ENCODE measurements around the gene BRAF. TPM values are rescaled to one million over a fixed set of nuclear protein-coding genes. Genes with fewer than 3 reads are reported as not detected.
"Not testable (repeated sequence)": the region's sequence is repeated elsewhere in the genome, so short reads cannot be mapped to it uniquely, and the experiment has no call there.

The BRAF gene
- total RNA-seq, 1 donor from 2014 or later: 16.8 TPM

DNA sequence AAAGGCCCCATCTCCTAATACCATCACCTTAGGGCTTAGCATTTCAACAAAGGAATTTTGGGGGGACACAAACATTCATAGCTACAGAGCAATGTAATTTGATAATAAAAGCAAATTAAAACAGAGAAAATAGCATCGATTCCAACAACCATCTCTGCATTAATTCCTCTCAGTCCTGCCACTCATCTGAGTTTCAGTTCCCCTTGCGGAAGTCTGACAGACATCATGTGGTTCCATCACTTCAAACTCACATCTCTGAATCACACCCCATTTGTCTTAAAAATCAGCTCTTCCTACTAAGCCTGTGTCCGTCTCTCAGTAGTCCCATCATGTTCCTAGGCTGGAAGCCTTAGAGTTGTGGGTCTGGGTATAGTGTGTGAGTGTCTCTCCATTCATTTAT is 248.4 kb downstream of the BRAF start:
- intact Hi-C loops (cut with DNase I): no loop called here
- DNase-seq (ENCODE audit: missing footprints) (no peak), ATAC-seq (no peak)

DNA sequence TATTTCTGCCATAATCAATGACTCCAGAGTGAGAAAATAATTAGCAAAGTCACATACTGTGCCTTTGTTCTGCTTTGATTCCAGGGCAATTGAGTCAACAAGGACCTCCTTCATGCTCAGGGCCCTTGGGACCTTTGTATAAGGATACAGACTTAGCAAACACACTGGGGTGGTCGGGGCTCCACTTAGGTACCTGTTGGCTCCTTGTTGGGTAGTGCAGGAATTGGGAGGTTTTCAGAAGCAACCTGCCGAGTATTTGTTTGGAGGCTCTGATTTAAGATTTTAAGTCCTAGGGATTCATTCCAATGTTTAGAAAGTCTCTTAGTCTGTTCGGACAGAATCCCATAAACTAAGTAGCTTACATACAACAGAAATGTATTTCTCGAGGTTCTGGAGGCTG is 249.0 kb downstream of the BRAF start:
- no peak for ATAC-seq
- intact Hi-C loops (cut with DNase I): no loop called here

DNA sequence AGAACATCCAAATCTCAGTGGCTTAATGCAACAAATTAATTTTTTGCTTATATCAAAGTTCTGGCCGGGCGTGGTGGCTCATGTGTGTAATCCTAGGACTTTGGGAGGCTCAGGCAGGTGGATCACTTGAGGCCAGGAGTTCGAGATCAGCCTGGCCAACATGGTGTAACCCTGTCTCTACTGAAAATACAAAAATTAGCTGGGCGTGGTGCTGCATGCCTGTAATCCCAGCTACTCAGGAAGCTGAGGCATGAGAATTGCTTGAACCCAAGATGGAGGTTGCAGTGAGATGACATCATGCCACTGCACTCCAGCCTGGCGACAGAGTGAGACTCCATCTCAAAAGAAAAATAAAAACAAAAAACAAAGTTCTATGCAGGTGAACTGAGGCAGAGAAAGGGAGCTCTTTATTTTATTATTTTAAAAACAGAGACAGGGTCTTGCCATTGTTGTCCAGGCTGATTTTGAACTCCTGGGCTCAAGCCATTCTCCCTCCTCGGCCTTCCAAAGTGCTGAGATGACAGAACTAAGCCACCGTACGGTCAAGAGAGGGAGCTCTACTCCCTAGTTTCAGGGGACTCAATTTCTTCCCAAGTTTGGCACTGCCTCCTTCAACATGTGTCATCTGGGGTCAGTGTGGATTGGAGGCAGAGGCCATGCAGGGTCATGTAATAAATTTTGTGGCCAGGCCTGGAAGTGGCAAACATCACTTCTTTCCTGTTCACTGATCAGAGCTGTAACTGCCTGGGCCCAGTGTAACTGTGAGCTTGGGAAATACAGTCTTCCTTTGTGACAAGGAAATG is 249.6 kb downstream of the BRAF start:
- DNase-seq (ENCODE audit: missing footprints) (no peak), ATAC-seq (peak; percentile 70)
- intact Hi-C loops (cut with DNase I): loop anchor here (5.0 kb wide), 1 partner anchor 337 kb away; the partner anchor contains the start of gene MRPS33

More for the DNA sequence above, 249.0 kb downstream of the BRAF start:
- no peak for DNase-seq (ENCODE audit: missing footprints)

DNA sequence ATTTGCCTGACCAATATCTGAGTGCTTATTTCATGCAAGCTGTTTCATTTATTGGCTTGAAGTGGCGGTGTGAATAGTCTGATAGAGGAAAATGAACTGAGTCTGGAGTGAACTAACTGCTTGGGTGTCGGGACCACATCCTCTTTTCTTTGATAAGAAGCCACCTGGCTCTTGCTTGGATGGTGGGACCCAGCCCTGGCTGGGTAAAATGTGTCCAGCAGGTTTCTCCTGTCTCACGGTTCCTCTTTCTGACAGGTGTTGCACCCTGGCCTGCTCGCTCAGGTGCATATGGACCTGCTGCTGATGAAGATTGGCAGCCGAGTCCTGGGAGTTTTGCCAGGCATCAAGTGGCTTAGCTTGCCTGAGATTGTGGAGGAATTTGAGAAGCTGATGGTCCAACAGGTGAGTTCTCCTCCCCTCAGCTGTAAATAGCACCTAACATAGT is 250.4 kb downstream of the BRAF start:
- DNase-seq (ENCODE audit: missing footprints) (no peak), ATAC-seq (no peak)
- intact Hi-C loops (cut with DNase I): loop anchor here (5.0 kb wide), 1 partner anchor 338 kb away; the partner anchor contains the start of gene MRPS33

DNA sequence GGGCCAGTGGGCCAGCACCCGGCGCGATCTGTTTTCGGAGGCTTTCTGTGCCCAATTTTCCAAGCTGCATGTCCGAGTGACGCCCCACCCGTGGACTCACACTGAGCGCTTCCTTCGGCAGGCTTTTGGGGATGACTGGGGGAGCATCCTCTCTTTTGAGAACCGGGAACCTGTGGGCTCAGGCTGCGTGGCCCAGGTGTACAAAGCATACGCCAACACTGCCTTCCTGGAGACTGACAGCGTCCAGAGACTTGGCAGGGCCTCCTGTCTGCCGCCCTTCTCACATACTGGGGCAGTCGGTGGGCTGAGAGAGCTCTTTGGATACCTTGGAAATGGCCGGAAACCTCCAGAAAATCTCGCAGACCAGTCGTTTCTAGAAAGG is 251.0 kb downstream of the BRAF start:
- intact Hi-C loops (cut with DNase I): loop anchor here (5.0 kb wide), 1 partner anchor 339 kb away; the partner anchor contains the start of gene MRPS33
- ATAC-seq: peak; percentile 24

DNA sequence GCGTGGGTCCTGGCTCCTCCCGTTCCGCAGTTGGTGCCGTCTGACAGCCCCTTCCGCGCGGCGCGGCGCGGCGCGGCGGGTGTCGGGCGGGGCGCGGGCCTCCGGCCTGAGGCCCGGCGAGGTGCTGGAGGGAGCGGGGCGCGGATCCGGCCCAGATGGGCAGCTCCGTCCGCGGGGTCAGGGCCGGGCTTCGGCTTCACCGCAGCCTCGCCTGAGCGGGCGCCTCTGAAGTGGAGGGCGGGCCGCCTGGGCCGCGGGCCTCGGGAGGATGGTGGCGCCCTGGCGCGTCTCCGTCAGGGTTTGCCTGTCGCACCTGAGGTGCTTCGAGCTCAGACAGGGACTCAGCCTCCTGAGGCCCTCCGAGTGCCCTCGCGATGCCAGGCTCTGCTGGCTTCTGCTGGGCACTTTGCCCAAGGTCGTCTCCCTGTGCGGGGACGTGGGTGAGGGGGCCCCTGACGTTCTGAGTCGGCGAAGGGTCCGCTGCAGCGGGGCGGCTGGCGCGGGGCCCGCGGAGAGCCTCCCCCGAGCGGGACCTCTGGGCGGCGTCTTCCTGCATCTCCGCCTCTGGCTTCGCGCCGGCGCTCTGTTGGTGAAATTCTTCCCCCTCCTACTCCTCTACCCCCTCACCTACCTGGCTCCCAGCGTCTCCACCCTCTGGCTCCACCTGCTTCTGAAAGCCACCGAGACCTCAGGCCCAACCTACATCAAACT is 251.5 kb downstream of the BRAF start:
- peak; percentile 47 for ATAC-seq
- DNase-seq (ENCODE audit: missing footprints): peak; percentile 74
- intact Hi-C loops (cut with DNase I): loop anchor here (5.0 kb wide), 1 partner anchor 339 kb away; the partner anchor contains the start of gene MRPS33

More for the DNA sequence above, 251.0 kb downstream of the BRAF start:
- no peak for DNase-seq (ENCODE audit: missing footprints)

DNA sequence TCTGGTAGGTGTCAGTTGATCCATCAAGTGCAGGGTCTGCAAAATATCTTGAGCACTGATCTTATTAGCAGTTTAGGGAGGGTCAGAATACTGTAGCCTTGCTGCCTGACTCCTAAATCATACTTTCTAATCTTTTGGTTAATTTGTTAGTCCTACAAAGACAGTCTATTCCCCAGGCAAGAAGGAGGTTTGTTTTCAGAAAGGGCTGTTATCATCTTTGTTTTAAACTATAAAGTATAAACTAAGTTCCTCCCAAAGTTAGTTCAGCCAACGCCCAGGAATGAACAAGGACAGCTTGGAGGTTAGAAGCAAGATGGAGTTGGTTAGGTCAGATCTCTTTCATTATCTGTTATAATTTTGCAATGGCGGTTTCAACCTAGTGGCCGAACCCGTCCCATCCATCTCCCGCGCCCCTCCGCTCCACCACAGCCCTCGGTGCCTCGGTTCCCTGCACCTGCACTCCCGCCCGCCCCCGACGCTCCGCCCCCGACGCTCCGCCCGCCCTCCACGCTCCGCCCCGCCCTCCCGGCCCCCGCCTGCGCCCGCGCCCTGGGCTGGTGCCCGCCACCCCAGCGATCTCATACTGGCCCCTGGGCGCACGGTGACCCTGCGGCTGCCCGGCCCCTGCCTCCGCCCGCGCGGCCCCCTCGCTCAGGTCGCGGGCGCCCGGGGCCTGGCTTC is 252.2 kb downstream of the BRAF start, which contains the start of gene ADCK2:
ADCK2 (plus strand) TSS at position 564 of the 681 bp plus-strand sequence. CDS start 386 bp downstream, outside the sequence.
- intact Hi-C loops (cut with DNase I): loop anchor here (5.0 kb wide), 1 partner anchor 340 kb away; the partner anchor contains the start of gene MRPS33
- ATAC-seq (peak; percentile 63), DNase-seq (ENCODE audit: missing footprints) (peak; percentile 81)

DNA sequence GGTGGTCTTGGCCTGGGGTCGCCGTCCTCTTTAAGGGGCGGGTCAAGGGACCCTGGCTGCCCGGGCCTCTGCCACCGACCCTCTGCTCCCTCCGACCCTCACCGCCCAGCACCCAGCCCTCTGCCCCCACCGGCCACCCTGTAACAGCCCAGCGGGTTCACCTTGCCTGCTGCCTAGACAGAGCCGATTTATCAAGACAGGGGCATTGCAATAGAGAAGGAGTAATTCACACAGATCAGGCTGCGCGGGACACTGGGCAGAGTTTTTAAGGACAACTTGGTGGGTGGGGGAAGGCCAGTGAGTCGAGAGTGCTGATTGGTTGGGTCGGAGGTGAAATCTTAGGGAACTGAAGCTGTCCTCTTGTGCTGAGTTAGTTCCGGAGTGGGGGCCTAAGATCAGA is 252.8 kb downstream of the BRAF start:
- intact Hi-C loops (cut with DNase I): loop anchor here (5.0 kb wide), 1 partner anchor 340 kb away; the partner anchor contains the start of gene MRPS33
- ATAC-seq: no peak
- DNase-seq (ENCODE audit: missing footprints): no peak

DNA sequence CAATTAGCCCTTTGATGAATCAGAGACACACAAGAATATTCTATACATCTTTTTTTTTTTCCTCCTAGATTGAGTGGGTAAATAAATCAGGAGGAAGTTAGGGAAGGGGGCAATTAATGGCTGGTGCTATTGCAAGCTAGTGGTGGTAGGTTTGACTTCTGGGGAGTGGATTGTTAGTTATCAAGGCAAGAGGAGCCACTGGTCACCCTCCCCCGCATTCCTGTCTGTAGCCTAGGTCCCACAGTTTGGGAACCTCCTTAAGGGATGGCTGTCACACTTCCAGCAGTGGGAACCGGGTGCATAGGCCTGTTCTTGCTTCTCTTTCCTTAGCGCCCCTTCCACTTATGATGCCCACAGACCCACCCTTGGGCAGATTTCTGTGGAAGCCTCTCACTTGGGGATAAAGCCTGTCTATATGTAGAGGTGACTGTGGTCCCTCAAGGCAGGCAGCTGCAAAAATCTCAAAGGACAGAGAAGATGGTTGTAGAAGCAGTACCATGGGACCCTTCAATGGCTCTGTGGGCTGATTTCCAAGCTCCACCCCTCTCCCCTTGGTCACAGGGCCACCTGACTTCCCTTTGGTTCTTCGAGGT is 254.3 kb downstream of the BRAF start:
- ATAC-seq: no peak
- DNase-seq (ENCODE audit: missing footprints): no peak
- intact Hi-C loops (cut with DNase I): loop anchor here (5.0 kb wide), 1 partner anchor 342 kb away; the partner anchor contains the start of gene MRPS33

DNA sequence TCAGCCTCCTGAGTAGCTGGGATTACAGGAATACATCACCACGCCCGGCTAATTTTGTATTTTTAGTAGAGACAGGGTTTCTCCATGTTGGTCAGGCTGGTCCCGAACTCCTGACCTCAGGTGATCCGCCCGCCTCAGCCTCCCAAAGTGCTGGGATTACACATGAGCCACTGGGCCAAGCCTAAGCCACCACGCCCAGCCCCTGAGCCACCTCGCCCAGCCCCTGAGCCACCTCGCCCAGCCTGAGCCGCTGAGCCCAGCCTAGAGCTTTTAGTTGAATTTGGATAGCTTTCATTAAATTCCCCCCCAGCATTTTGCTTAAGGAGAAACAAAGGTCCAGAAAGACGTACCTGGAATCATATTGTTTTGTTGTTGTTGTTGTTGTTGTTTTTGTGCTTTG is 254.9 kb downstream of the BRAF start:
- not testable (repeated sequence) for DNase-seq (ENCODE audit: missing footprints); ATAC-seq
- intact Hi-C loops (cut with DNase I): loop anchor here (5.0 kb wide), 1 partner anchor 342 kb away; the partner anchor contains the start of gene MRPS33

DNA sequence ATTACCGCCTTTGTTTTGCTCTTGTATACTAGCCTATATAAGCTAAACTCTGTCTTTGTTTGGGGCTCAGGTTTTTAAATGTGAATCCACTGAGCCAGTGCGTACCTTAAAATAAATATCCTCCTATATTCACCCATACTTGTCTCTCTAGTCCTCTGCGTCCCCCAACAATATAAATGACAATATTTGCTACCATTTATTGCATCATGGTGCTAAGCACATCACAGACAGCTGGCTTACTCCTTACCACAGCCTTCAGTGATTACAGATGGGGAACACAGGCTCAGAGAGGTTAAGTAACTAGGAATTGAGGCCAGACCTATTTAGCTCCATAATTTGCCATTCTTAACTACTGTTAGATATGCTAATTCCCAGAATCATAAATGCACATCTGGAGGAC is 255.4 kb downstream of the BRAF start:
- ATAC-seq (no peak), DNase-seq (ENCODE audit: missing footprints) (no peak)
- intact Hi-C loops (cut with DNase I): no loop called here

Other genes starting within 250 kb of the BRAF start
- 744 TPM for gene NDUFB2, start 228.2 kb downstream of the BRAF start, total RNA-seq
- 122 TPM for gene MRPS33, start 90.0 kb upstream of the BRAF start, total RNA-seq
- gene TMEM178B, start 149.1 kb upstream of the BRAF start, total RNA-seq: 31.7 TPM

All from Right ventricle myocardium inferior (tissue), 1 donor.